Ovary (tissue), 9 donors: ENCODE measurements around the gene KIF13A. TPM values are rescaled to one million over a fixed set of nuclear protein-coding genes. Genes with fewer than 3 reads are reported as not detected.
A peak's percentile ranks its signal among the peaks of the same experiment; 100 is the strongest.

ENCODE experiments used
- DNase-seq, 5 donors: peaks; one replicate each; pipeline ENCODE4 v3.0.0-alpha.2; 2019 to 2020
- H3K27ac ChIP-seq, 2 donors: fragments of 200-600 bp; one replicate each; pipeline versions ENCODE4 v1.5.1 to v1.8.0; 2019 to 2022
- H3K27me3 ChIP-seq: fragments of 200-600 bp; one replicate; pipeline ENCODE4 v1.8.0; 2022
- H3K36me3 ChIP-seq: fragments of 200-600 bp; sonication (generic); one replicate; pipeline ENCODE4 v1.5.1; 2019
- H3K4me1 ChIP-seq: one replicate; pipeline ENCODE4 v1.8.1; 2013; ENCODE audit warnings: mild to moderate bottlenecking, moderate library complexity; ENCODE audit not compliant: insufficient read depth
- H3K4me3 ChIP-seq: fragments of 200-600 bp; sonication (generic); one replicate; pipeline ENCODE4 v1.5.1; 2017
- H3K9me3 ChIP-seq, 2 donors: fragments of 200-600 bp in 1 of 2; sonication (generic) in 1 of 2; one replicate each; pipeline versions ENCODE4 v1.5.1 to v1.8.1; 2013 to 2019; ENCODE audit warnings: mild to moderate bottlenecking in 1 of 2, moderate library complexity in 1 of 2
- EP300 ChIP-seq: sonication (generic); formaldehyde crosslinking; IDR thresholded peaks from one replicate; pipeline ENCODE4 v1.6.1; 2017; ENCODE audit warnings: antibody characterized with exemption
- POLR2A ChIP-seq: fragments of 450-650 bp; IDR thresholded peaks from one replicate; pipeline ENCODE4 v1.6.1; 2017; ENCODE audit warnings: antibody characterized with exemption, mild to moderate bottlenecking, moderate library complexity
- WGBS, 3 donors: extraction: QIAGEN DNeasy Blood & Tissue Kit in 1 of 3; methylation state at CpG; one replicate each; pipeline versions ENCODE4 v1.1.5 to v1.1.7; 2013 to 2017; 5-methylcytosine and 5-hydroxymethylcytosine counted together
- intact Hi-C, 4 donors: fragments of 100-400 bp; cut with DNase I; formaldehyde crosslinking; loops; one replicate each; pipeline versions ENCODE4 v1.11.0 to v1.15.1; 2022 to 2023
- polyA plus RNA-seq, 2 donors: library from polyadenylated mRNA; stranded (reverse); fragments of 200-250 nt in 1 of 2; fragments of 350-450 nt in 1 of 2; fragmentation: Illumina TruSeq in 1 of 2; extraction: RNeasy Lipid Tissue Mini Kit (QIAGEN cat#74804) in 1 of 2; gene quantifications; one replicate each; pipeline ENCODE4 v1.2.3, GENCODE V29; 2013 to 2014
- small RNA-seq: library from RNA; depleted of rRNA; stranded (forward); fragments of <200 nt; gene quantifications from one replicate; pipeline ENCODE3, GENCODE V24; 2016
- total RNA-seq, 7 donors: library from RNA; depleted of rRNA in 2 of 7; stranded (reverse); fragments of >200 nt in 2 of 7; fragmentation: NEBNext Ultra II Directional in 3 of 7; extraction: Animal tissue kit (Norgen Biotek cat#: 25700) in 3 of 7; gene quantifications; one replicate each; pipeline versions ENCODE4 v1.1.0 to v1.2.4, GENCODE V29; 2016 to 2023
- TF ChIP-seq, protein P1 (sequence below), 3 donors: fragments of 450-650 bp in 2 of 3; fragments of 200-600 bp in 1 of 3; IDR thresholded peaks; one replicate each; pipeline versions ENCODE4 v1.5.1 to v1.8.0; 2016 to 2022; ENCODE audit warnings: antibody characterized with exemption in 3 of 3, mild to moderate bottlenecking in 1 of 3
- donor health status: DM: no; HTN: no; CAD: no; lungs with moderate emphysema.
- donor health status: DM: no; HTN: no; CAD: no.
- donor health status: Bipolar disorder and iron deficiency.
- donor health status: DM: yes; HTN: yes; CAD: no.
- donor health status: DM: no; HTN: no; CAD: no.
- donor health status: DM: yes; HTN: yes; CAD: no.

The KIF13A gene
- total and polyA plus RNA-seq, 9 donors, result 18.4 to 44.4 (median 38.0) TPM

GRCh38 chr6:17712576-17712975, 274.9 kb downstream of the KIF13A start:
- TF ChIP-seq POLR2A (no peak), EP300 (no peak)
- TF ChIP-seq, protein P1, sequence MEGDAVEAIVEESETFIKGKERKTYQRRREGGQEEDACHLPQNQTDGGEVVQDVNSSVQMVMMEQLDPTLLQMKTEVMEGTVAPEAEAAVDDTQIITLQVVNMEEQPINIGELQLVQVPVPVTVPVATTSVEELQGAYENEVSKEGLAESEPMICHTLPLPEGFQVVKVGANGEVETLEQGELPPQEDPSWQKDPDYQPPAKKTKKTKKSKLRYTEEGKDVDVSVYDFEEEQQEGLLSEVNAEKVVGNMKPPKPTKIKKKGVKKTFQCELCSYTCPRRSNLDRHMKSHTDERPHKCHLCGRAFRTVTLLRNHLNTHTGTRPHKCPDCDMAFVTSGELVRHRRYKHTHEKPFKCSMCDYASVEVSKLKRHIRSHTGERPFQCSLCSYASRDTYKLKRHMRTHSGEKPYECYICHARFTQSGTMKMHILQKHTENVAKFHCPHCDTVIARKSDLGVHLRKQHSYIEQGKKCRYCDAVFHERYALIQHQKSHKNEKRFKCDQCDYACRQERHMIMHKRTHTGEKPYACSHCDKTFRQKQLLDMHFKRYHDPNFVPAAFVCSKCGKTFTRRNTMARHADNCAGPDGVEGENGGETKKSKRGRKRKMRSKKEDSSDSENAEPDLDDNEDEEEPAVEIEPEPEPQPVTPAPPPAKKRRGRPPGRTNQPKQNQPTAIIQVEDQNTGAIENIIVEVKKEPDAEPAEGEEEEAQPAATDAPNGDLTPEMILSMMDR (IDR thresholded peaks at IDR 0.05), result no peak
- H3K9me3 ChIP-seq, result no peaks in the 10 kb centered on the region
- no peaks in the 10 kb centered on the region for H3K4me1 ChIP-seq
- H3K27ac ChIP-seq, result no peak overlapping the region
- WGBS, 3 donors, result 14 to 27% (median 17%) methylated on average over 1 of the region's 1 CpG
- H3K4me3 ChIP-seq, result no peak overlapping the region
- intact Hi-C loops, result no loop called here
- no peaks in the 10 kb centered on the region for H3K36me3 ChIP-seq
- no peak for DNase-seq
- no peaks in the 10 kb centered on the region for H3K27me3 ChIP-seq

GRCh38 chr6:17710331-17710730, 277.1 kb downstream of the KIF13A start:
- intact Hi-C loops, result no loop called here
- Histone ChIP-seq H3K27ac (no peak overlapping the region), H3K4me3 (no peak overlapping the region), H3K36me3 (no peaks in the 10 kb centered on the region), H3K4me1 (peaks cover 1% of the 10 kb centered on the region), H3K9me3 (no peaks in the 10 kb centered on the region), H3K27me3 (no peaks in the 10 kb centered on the region)
- 56 to 70% (median 61%) methylated on average over 3 of the region's 3 CpGs for WGBS, 3 donors
- TF ChIP-seq EP300 (no peak), POLR2A (no peak)
- TF ChIP-seq, protein P1 (IDR thresholded peaks at IDR 0.05), result no peak
- no peak for DNase-seq

- intact Hi-C loops, result loop anchor here in 2 of 4 donors (5.0 to 10.0 kb wide), 2 partner anchors 105 to 107 kb away; partner anchors contain the start of gene FAM8A1 (in 2 of the 2)
- 91 to 97% (median 93%) methylated on average over 2 of the region's 2 CpGs for WGBS, 3 donors
These were observed 278.0 kb downstream of the KIF13A start for GRCh38 chr6:17709476-17709875.

More at GRCh38 chr6:17709476-17709875, 278.0 kb downstream of the KIF13A start:
- no peak for DNase-seq
- no peaks in the 10 kb centered on the region for H3K9me3 ChIP-seq
- H3K27ac ChIP-seq, result no peak overlapping the region
- H3K4me3 ChIP-seq, result no peak overlapping the region
- H3K4me1 ChIP-seq, result peaks cover 3% of the 10 kb centered on the region
- no peak for TF ChIP-seq POLR2A
- TF ChIP-seq, protein P1 (IDR thresholded peaks at IDR 0.05), result no peak
- no peak for TF ChIP-seq EP300
- no peaks in the 10 kb centered on the region for H3K36me3 ChIP-seq
- H3K27me3 ChIP-seq, result no peaks in the 10 kb centered on the region

Small RNA genes within 50 kb of the gene (small RNA-seq; reads per million reads assigned to genes)
- gene RF00019, result not detected
- gene RNA5SP204, result 4.0 reads per million, percentile 78 among the genes with 10 or more reads in this experiment

Other genes starting within 250 kb of the KIF13A start
- 1 to 10 TPM in 4 of 7 donors, under 1 TPM in 3; 0.46 to 1.7 (median 1.2) TPM for gene NHLRC1, start 135.0 kb upstream of the KIF13A start, total RNA-seq
- 1 to 10 TPM in 1 of 2 donors, under 1 TPM in 1; 0.88 to 1.7 TPM for gene NHLRC1, start 135.0 kb upstream of the KIF13A start, polyA plus RNA-seq
- 1 to 10 TPM; 4.2 to 7.7 (median 5.4) TPM for gene TPMT, start 167.4 kb upstream of the KIF13A start, total RNA-seq
- gene TPMT, start 167.4 kb upstream of the KIF13A start, polyA plus RNA-seq, result 10 to 100 TPM in 1 of 2 donors, 1 to 10 TPM in 1; 5.0 to 11.5 TPM
- gene KDM1B, start 167.8 kb upstream of the KIF13A start, total RNA-seq, result 10 to 100 TPM in 6 of 7 donors, 1 to 10 TPM in 1; 9.3 to 21.7 (median 13.7) TPM
- 10 to 100 TPM in 1 of 2 donors, 1 to 10 TPM in 1; 4.7 to 14.0 TPM for gene KDM1B, start 167.8 kb upstream of the KIF13A start, polyA plus RNA-seq